ENCODE measurements around the gene DUSP11. TPM values are rescaled to one million over a fixed set of nuclear protein-coding genes. Genes with fewer than 3 reads are reported as not detected.

Gene DUSP11
- total RNA-seq, result 10 to 100 TPM; 28.7 to 29.4 TPM

DNA sequence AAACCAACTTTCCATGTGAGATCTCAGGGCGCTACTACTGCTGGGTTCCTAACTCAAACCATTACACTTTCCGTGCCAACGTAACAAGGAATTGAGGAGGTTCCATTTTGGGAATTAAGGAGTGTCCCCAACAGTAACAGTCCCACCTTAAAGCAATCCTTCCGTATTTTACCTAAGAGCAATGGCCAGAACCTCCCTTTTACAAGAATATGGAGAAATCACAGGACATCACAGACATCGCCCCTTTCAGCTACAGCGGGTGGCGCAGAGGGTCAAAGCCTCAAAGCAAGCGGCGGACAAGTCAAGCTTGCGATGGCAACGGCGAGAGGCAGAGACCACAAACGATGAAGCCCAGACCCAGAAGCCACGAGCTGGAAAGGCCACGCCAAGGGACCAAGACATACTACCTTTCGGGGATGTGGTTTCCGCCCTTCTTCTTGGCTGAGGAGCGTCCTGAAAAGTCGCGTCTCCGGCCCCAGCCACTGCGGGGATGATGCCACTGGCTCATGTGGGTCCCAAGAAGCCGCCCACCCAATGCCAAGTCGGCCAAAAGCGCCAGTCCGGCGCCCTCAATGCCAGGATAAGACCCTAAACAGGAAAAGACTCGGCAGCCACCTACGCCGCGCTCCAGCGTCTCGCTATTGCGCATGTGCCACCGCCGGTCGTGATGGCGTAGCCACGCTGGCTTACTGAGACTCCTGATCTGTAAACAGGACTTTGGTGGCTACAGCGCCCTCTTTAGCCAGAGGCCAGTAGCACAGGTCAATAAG lies at the start of gene DUSP11:
Gene DUSP11 (minus strand): TSS at position 637 of the 770 bp plus-strand sequence. CDS start 129 bp downstream, at position 508.
- H3K4me3 Mint-ChIP-seq, result peak within 1 kb of the TSS; percentile 97
- POLR2A ChIA-PET, result interaction anchor here (0.5 kb wide), 1 partner anchor 30 kb away, joined by 3 read pairs; no protein-coding TSS in a partner anchor
- DNase-seq, result peak; percentile 98
- peaks cover 27% of the 10 kb centered on the region for H3K36me3 Mint-ChIP-seq (ENCODE audit: low read depth)
- CTCF ChIA-PET, result interaction anchor here (0.7 to 1.1 kb wide), 5 partner anchors 16 to 298 kb away, joined by 3 to 4 read pairs (median 3); partner anchors contain the start of gene TPRKB
- peaks cover 6% of the 10 kb centered on the region for H3K27me3 Mint-ChIP-seq
- no peaks in the 10 kb centered on the region for H3K9me3 Mint-ChIP-seq
- H3K4me1 Mint-ChIP-seq, result peaks cover 32% of the 10 kb centered on the region
- peak within 1 kb of the TSS; percentile 98 for H3K27ac Mint-ChIP-seq

- H3K27ac Mint-ChIP-seq, result peak within 1 kb of the TSS; percentile 97
- peaks cover 24% of the 10 kb centered on the region for H3K36me3 Mint-ChIP-seq (ENCODE audit: low read depth)
- peaks cover 6% of the 10 kb centered on the region for H3K9me3 Mint-ChIP-seq
- H3K4me1 Mint-ChIP-seq, result peaks cover 46% of the 10 kb centered on the region
- H3K4me3 Mint-ChIP-seq, result peak within 1 kb of the TSS; percentile 96
- ChIA-PET POLR2A (interaction anchor here (0.6 to 0.9 kb wide), 3 partner anchors 92 to 298 kb away, joined by 3 to 9 read pairs (median 6); partner anchors contain the start of gene TPRKB), CTCF (interaction anchor here (0.6 to 2.9 kb wide), 20 partner anchors 9 to 664 kb away, joined by 3 to 12 read pairs (median 3); no protein-coding TSS in a partner anchor)
- peak; percentile 95 for DNase-seq
- no peaks in the 10 kb centered on the region for H3K27me3 Mint-ChIP-seq
Observed at GRCh38 chr2:73828818-73829570, 49.1 kb upstream of the DUSP11 start, which contains the start of gene STAMBP. Gene STAMBP, plus strand, starts transcription at chr2:73828961. Its CDS starts 1,896 bp downstream, at chr2:73830857.

DNA sequence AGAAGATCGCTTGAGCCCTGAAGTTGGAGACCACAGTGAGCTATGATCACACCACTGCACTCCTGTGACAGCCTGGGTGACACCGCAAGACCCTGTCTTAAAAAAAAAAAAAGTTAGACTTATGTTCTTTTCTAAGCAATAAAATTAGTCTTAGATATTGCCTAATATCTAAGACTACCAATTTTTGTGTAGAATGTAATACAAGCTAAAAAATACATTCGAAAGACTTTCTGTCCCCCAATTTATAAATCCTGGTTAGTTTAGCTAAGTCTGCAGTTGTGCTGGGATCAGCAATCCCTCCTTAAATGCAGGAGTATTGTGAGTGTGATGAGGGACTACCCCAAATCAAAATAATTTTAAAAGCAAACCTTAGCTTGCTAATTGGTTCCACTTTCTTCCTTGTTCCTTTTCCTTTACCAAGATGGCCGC lies 48.5 kb upstream of the DUSP11 start:
- no peaks in the 10 kb centered on the region for H3K27me3 Mint-ChIP-seq
- DNase-seq, result no peak
- peak overlapping the region; percentile 97 for H3K27ac Mint-ChIP-seq
- ChIA-PET POLR2A (interaction anchor here (0.6 to 0.9 kb wide), 3 partner anchors 92 to 299 kb away, joined by 3 to 9 read pairs (median 6); partner anchors contain the start of gene TPRKB), CTCF (interaction anchor here (0.6 to 2.9 kb wide), 21 partner anchors 10 to 665 kb away, joined by 3 to 12 read pairs (median 3); no protein-coding TSS in a partner anchor)
- peak overlapping the region; percentile 96 for H3K4me3 Mint-ChIP-seq
- peaks cover 6% of the 10 kb centered on the region for H3K9me3 Mint-ChIP-seq
- peaks cover 24% of the 10 kb centered on the region for H3K36me3 Mint-ChIP-seq (ENCODE audit: low read depth)
- peaks cover 46% of the 10 kb centered on the region for H3K4me1 Mint-ChIP-seq

GRCh38 chr2:73827660-73828388 lies 47.9 kb upstream of the DUSP11 start:
- ChIA-PET CTCF (interaction anchor here (0.6 to 2.9 kb wide), 18 partner anchors 10 to 756 kb away, joined by 3 to 12 read pairs (median 3); partner anchors contain the start of gene BOLA3), POLR2A (interaction anchor here (0.9 kb wide), 1 partner anchor 91 kb away, joined by 3 read pairs; the partner anchor contains the start of gene TPRKB)
- no peak for DNase-seq
- Mint-ChIP-seq H3K4me1 (peaks cover 46% of the 10 kb centered on the region), H3K9me3 (peaks cover 5% of the 10 kb centered on the region), H3K36me3 (ENCODE audit: low read depth) (peaks cover 22% of the 10 kb centered on the region), H3K27me3 (no peaks in the 10 kb centered on the region), H3K27ac (peak overlapping the region; percentile 97), H3K4me3 (peak overlapping the region; percentile 96)

DNA sequence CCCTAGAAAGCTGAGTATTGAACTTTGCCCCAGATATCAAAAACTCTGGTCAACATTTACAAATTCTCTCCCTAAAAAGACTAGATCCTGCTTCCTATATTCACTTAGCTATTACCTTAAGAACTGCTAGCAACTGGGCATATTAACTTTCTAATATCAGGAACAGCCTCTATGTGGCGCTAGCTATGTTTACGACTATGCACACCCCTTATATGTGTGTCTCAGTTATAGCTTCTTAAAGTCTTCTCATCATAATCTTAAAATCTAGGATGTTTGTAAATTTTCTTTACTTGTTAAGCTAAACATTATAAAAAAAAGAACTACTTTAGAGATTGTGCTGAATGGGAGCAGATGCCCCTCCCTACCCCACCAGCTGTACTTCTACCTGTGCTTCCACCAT lies 47.1 kb upstream of the DUSP11 start:
- Mint-ChIP-seq H3K36me3 (ENCODE audit: low read depth) (peaks cover 14% of the 10 kb centered on the region), H3K4me1 (peaks cover 45% of the 10 kb centered on the region), H3K9me3 (no peaks in the 10 kb centered on the region), H3K27ac (no peak overlapping the region), H3K27me3 (no peaks in the 10 kb centered on the region), H3K4me3 (peak overlapping the region; percentile 96)
- DNase-seq, result peak; percentile 27
- POLR2A ChIA-PET, result no interaction called here
- CTCF ChIA-PET, result interaction anchor here (0.6 to 2.9 kb wide), 13 partner anchors 15 to 757 kb away, joined by 3 to 12 read pairs (median 3); partner anchors contain the start of gene BOLA3

DNA sequence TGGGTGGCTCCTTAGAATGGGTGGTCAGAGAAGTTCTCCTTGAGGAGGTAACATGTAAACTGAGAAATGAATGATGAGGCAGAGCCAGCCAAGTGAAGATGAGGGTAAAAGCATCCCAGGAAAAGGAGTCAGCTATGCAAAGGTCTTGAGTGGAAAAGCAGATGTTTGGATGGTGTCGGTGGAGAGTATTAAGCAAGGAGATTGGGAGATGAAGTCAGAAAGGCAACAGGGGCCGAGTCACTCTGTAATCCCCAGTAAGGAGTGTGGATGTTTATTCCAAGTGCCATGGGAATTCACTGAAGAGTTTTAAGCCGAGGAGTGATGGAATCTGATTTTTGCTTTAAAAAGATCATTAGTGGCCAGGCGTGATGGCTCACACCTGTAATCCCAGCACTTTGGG lies 45.5 kb upstream of the DUSP11 start:
- POLR2A ChIA-PET, result no interaction called here
- Mint-ChIP-seq H3K4me1 (peaks cover 39% of the 10 kb centered on the region), H3K9me3 (no peaks in the 10 kb centered on the region), H3K36me3 (ENCODE audit: low read depth) (peaks cover 2% of the 10 kb centered on the region), H3K27me3 (no peaks in the 10 kb centered on the region), H3K4me3 (no peak overlapping the region), H3K27ac (no peak overlapping the region)
- CTCF ChIA-PET, result interaction anchor here (0.8 to 5.0 kb wide), 5 partner anchors 13 to 509 kb away, joined by 4 to 22 read pairs (median 6); partner anchors contain the start of gene BOLA3
- DNase-seq, result no peak

DNA sequence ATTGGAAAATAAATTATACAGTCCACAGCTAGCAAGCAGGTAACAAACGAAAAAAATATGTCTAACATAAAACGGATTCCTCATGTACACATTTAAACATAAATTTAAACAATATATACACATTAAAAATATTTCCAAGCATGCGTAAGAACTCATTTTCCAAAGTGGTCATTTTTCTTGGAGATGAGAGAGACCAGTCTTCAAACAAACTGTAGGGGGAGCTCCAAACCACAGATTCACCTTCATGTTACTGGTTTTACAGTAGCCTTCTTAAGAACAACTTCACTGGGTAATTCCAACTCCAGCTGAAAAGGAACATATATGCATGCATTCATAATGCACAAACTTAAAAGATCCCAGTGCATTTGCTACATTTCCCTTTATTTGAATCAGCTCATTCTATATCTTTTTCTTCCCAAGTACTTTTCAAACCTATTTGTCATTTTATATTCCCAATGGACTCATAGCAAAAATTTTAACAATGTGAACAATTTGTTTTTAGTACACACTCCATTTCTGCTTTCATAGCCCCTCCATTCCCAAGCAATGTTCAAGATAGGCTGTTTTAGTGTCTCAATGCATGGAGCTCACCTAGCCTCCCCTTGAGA lies 44.1 kb upstream of the DUSP11 start:
- DNase-seq, result peak; percentile 69
- no peak overlapping the region for H3K27ac Mint-ChIP-seq
- no peak overlapping the region for H3K4me3 Mint-ChIP-seq

DNA sequence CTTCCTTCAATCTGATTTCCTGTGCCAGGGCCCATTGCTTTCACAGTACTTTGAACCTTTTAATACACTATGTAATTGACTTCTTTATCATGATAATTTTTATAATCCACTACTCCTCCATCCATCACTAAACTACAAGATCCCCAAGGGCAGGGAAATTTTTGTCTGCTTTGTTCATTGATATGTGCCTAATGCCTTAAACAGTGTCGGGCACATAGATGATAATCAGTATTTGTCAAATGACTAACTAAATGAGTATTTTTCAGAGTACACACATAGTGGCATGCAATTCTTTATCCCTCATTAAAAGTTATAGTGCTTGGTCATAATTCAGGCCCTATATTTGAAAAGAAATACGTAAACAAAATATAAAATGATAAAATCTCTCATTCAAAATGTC lies 43.5 kb upstream of the DUSP11 start:
- Mint-ChIP-seq H3K4me3 (no peak overlapping the region), H3K27ac (no peak overlapping the region), H3K36me3 (ENCODE audit: low read depth) (no peaks in the 10 kb centered on the region), H3K27me3 (no peaks in the 10 kb centered on the region), H3K4me1 (peaks cover 25% of the 10 kb centered on the region), H3K9me3 (no peaks in the 10 kb centered on the region)
- DNase-seq, result no peak
- CTCF ChIA-PET, result interaction anchor here (0.8 to 5.0 kb wide), 10 partner anchors 11 to 764 kb away, joined by 3 to 22 read pairs (median 3); partner anchors contain the start of gene BOLA3
- POLR2A ChIA-PET, result interaction anchor here (0.5 kb wide), 1 partner anchor 9 kb away, joined by 10 read pairs; no protein-coding TSS in a partner anchor

More for the DNA sequence above, 44.1 kb upstream of the DUSP11 start:
- Mint-ChIP-seq H3K36me3 (ENCODE audit: low read depth) (no peaks in the 10 kb centered on the region), H3K9me3 (no peaks in the 10 kb centered on the region), H3K27me3 (no peaks in the 10 kb centered on the region), H3K4me1 (peaks cover 28% of the 10 kb centered on the region)
- ChIA-PET POLR2A (interaction anchor here (0.5 kb wide), 1 partner anchor 9 kb away, joined by 10 read pairs; no protein-coding TSS in a partner anchor), CTCF (interaction anchor here (0.7 to 5.0 kb wide), 16 partner anchors 8 to 546 kb away, joined by 3 to 22 read pairs (median 3); partner anchors contain the start of genes BOLA3 and DUSP11)

GRCh38 chr2:73822991-73823390 lies 43.1 kb upstream of the DUSP11 start:
- no peaks in the 10 kb centered on the region for H3K36me3 Mint-ChIP-seq (ENCODE audit: low read depth)
- POLR2A ChIA-PET, result no interaction called here
- CTCF ChIA-PET, result interaction anchor here (0.6 to 5.0 kb wide), 7 partner anchors 11 to 765 kb away, joined by 3 to 22 read pairs (median 3); partner anchors contain the start of gene BOLA3
- no peaks in the 10 kb centered on the region for H3K9me3 Mint-ChIP-seq
- DNase-seq, result no peak
- H3K27me3 Mint-ChIP-seq, result no peaks in the 10 kb centered on the region
- no peak overlapping the region for H3K4me3 Mint-ChIP-seq
- H3K27ac Mint-ChIP-seq, result no peak overlapping the region
- peaks cover 23% of the 10 kb centered on the region for H3K4me1 Mint-ChIP-seq

DNA sequence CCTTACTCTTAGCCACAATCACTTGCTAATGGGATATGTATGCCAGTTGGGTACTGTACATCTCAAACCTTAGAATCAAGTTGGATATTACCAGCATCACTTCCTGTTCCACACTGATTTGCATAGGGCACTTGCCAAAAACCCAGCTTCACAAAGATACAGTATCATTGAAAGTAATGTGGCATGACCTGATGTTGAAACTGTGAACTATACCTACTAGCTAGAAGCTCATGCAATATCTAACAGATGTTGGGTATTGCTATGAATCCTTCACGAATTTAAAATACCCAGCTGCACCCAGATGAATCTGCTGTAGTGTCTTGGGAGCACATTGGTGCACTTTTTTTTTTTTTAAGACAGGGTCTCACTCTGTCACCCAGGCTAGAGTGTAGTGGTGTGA lies 42.4 kb upstream of the DUSP11 start:
- no peak for DNase-seq
- Mint-ChIP-seq H3K36me3 (ENCODE audit: low read depth) (no peaks in the 10 kb centered on the region), H3K9me3 (no peaks in the 10 kb centered on the region), H3K4me3 (no peak overlapping the region), H3K4me1 (peaks cover 16% of the 10 kb centered on the region), H3K27ac (no peak overlapping the region), H3K27me3 (no peaks in the 10 kb centered on the region)
- CTCF ChIA-PET, result interaction anchor here (0.6 to 5.0 kb wide), 7 partner anchors 85 to 775 kb away, joined by 3 to 22 read pairs (median 4); partner anchors contain the start of genes BOLA3 and TPRKB
- POLR2A ChIA-PET, result no interaction called here

DNA sequence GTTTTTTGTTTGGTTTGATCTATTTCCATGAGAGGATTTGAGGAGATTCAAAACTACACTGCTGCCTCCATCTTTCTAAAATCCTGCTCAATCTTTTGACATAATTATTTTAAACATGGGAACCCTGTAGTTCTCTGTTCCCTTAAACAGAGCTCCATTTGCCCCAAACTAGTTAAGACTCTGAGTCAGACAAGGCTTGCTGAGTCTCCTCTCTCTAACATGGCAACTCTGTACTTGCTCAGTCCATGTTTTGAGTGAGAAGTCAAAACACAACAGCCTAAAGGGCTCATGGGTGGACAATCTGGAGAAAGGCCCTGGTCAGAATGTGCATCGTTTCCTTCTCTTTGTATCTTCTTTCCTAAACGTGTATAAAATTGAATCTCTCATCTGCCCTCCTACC lies 41.8 kb upstream of the DUSP11 start:
- ChIA-PET CTCF (interaction anchor here (0.5 to 5.0 kb wide), 7 partner anchors 9 to 774 kb away, joined by 3 to 22 read pairs (median 3); partner anchors contain the start of gene BOLA3), POLR2A (no interaction called here)
- H3K27ac Mint-ChIP-seq, result no peak overlapping the region

More for the DNA sequence above, 41.8 kb upstream of the DUSP11 start:
- Mint-ChIP-seq H3K4me3 (no peak overlapping the region), H3K27me3 (no peaks in the 10 kb centered on the region), H3K4me1 (peaks cover 15% of the 10 kb centered on the region), H3K9me3 (no peaks in the 10 kb centered on the region), H3K36me3 (ENCODE audit: low read depth) (no peaks in the 10 kb centered on the region)
- no peak for DNase-seq

All from activated CD4-positive, alpha-beta T cell treated with anti-CD3 and anti-CD28 coated beads, Interleukin-2, amount 10 ng/mL, durations not matched to agents 7 days and 5 days (primary cell).